HUDEP-2 (cell line): ENCODE data around the gene MRPL10.

Source experiments
- DNase-seq, 76 experiments: peaks; one replicate each; lab custom pipeline; 2025; ENCODE audit not compliant: unreplicated experiment in 76 of 76; lab: John Stamatoyannopoulos, UW

The MRPL10 gene

GRCh38 chr17:47862621-47863440 lies 31.5 kb upstream of the MRPL10 start:
- no peak for DNase-seq

GRCh38 chr17:47860386-47860785 lies 29.0 kb upstream of the MRPL10 start:
- DNase-seq, result no peak

- no peak for DNase-seq
These were observed 26.5 kb upstream of the MRPL10 start for GRCh38 chr17:47857551-47858455.

- DNase-seq, result no peak
These were observed 25.5 kb upstream of the MRPL10 start for GRCh38 chr17:47856830-47857229.

- no peak for DNase-seq
These were observed 24.4 kb upstream of the MRPL10 start for GRCh38 chr17:47855737-47856136.

- DNase-seq, result no peak
These were observed 22.3 kb upstream of the MRPL10 start for GRCh38 chr17:47853616-47854015.

- DNase-seq, result no peak
These were observed 21.0 kb upstream of the MRPL10 start for GRCh38 chr17:47852113-47852949.

DNA sequence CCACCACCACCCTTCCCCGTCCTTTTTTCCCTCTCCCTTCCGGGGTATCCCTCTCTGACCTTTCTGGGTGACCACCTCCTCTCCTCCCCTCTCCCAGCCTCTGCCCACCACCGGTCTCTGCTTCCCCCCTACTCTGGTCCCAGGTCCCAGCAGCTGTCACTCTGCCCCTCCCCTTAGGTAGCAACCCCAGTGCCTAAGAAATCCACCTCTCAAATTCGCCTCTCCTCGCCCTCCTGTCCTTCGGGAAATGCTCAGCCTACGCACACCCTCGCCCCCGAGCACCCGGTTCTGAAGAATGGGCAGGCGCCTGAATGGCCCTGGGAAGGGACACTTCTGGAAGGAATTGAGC lies 20.4 kb upstream of the MRPL10 start:
- no peak for DNase-seq

- DNase-seq, result peak in 19 of 76 experiments; percentile 2 to 34 (median 19)
These were observed 19.6 kb upstream of the MRPL10 start, which contains the start of gene SP6 for GRCh38 chr17:47850692-47851573. TSS of gene SP6 (minus strand) at chr17:47851163. CDS start at chr17:47848429, 2,734 bp downstream.

DNA sequence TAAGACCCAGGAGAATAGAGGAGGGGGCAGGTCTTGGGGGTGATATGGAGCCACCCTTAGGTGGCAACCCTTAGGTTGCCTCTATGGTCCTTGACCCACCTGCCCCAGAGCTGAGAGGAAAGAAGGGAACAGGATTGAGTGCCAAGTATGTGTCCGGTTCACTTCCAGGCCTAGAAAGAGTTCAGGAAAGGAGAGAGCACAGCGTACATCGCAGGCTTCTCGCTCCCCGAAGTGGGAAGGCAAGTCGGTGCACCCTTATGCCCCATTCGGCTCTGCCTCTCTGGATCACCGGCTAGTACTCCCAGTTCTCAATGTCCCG lies 19.0 kb upstream of the MRPL10 start:
- DNase-seq, result no peak

DNA sequence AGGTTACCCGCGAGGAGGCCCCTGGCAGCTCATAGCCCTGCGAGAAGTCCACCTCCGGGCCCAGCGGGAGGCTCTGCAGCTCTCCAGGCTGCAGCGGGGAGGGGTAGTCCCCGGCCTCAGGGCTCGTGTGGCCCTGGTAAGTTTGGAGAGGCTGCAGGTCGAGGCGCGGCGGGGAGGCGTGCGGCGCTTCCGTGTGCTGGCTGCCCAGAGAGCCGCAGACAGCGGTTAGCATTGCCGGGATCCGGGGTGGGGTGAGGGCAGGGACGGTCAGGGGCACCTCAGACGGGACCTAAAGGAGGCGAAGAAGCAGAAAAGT lies 16.8 kb upstream of the MRPL10 start:
- DNase-seq, result no peak

DNA sequence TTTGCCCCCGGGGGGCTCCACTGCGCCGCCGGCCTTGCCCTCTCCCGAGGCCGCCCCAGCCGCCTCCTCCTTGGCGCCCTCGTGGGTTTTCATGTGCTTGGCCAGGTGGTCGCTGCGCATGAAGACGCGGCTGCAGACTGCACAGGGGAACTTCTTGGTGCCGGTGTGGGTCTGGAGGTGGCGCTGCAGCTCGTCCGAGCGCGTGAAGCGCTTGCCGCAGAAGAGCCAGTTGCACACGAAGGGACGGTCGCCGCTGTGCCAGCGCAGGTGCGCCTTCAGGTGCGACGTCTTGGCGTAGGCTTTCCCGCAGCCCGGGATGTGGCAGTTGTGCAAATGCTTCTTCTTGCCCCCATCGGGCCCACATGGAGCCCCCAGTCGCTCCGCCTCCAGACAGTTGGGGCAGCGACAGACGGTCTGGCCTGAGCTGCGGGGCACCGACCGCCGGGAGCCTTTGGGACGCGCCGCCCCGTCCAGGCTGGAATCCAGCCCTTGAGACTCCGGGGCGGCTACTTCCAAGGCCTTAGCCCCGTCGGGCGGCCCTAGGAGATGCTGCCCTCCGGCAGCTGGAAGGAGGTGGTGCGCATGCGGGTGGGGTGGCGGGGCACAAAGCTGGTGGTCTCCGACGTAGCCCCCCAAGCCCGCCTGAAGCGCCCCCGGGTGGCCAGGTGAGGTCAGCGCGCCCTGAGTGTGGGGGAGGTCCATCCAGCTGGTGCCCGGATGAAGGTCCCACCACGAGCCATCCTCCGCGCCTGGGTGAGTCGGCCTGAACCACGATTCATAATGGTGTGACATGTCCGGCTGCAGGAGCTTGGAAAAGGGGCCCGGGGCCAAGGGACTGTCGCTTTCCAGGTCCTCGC lies 16.2 kb upstream of the MRPL10 start:
- DNase-seq, result peak in 5 of 76 experiments; percentile 4 to 15 (median 6)

DNA sequence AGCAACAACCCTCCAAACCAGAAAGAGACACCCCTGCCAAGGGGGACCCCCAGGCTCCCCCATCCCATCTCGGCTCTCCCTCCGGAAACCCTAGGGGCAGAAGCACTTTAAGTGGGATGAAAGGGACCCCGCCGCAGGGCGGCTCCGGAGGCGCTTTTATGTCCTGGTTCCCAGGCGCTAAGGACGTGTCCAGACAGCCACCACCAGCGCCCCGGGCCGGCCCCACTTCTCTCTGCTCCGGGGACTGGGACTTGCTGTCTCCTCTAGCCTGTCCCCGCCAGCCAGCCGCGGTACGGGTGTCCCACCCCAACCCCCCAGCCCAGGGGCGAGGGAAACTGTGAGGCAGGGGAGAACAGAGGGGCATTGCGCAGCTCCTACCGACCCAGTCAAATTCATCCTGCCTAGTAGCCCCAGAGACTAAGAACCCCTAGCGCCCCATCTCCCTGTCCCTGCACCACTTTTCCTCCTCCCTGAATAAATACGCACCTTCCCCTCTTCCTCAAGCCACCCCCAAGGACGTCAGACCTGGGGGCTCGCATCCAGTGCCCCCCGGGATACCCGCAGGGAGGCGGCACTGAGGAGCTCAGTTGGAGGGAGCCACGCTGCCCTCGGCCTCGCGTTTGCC lies 15.5 kb upstream of the MRPL10 start:
- no peak for DNase-seq

GRCh38 chr17:47845716-47846075 lies 14.4 kb upstream of the MRPL10 start:
- no peak for DNase-seq

GRCh38 chr17:47844814-47845715 lies 13.7 kb upstream of the MRPL10 start:
- DNase-seq, result peak in 4 of 76 experiments; percentile 3 to 31 (median 15)

DNA sequence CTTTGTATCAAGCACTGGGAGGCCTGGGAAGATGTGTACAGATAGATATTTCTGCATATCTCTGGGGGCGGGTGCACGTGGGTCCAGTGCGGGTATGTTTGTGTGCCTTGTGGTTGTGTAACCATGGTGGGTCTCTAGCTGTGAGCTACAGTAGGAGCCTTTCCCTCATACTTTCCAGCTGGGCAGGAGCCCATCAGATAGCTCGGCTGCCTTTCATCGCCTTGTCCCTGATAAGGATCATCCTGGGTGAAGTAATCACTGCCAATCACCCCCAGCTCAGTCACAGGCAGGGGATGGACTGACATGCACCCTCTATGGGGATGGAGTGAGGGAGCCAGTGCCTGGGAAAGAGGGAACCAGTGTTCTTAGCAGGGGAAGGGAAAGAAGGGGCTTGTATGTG lies 12.9 kb upstream of the MRPL10 start:
- peak in 3 of 76 experiments; percentile 4 to 37 (median 7) for DNase-seq

DNA sequence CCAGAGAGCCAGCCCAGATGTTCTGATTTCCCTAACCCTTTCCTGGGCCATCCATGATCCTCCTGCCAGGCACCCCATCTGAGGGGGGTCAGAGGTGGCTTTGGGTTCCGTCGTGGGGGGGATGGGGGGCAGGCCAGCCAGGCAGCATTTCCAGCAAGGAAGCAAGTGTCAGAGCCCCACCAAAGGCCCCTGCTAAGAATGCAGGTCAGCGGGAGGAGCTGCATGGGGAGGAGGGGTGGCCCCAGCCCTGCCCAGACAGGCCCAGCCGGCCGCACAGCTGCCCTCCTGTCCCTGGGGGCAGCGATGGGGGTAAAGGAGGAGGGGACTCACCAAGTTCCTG lies 12.0 kb upstream of the MRPL10 start:
- DNase-seq, result no peak
